Thymus (tissue), 11 donors: Measurements from ENCODE around the gene PFDN2. TPM values are rescaled to one million over a fixed set of nuclear protein-coding genes. Genes with fewer than 3 reads are reported as not detected.
A peak's percentile ranks its signal among the peaks of the same experiment; 100 is the strongest.

ENCODE experiments used
- DNase-seq, 9 donors: peaks; one replicate each; pipeline ENCODE4 v3.0.0-alpha.2; 2013; ENCODE audit warnings: low spot score in 9 of 9, low read depth in 6 of 9, missing footprints in 1 of 9
- H3K27ac ChIP-seq, 2 donors: one replicate each; pipeline ENCODE4 v1.5.1; 2013; ENCODE audit warnings: control low read depth in 1 of 2, low read depth in 1 of 2, low read length in 1 of 2, mild to moderate bottlenecking in 1 of 2, moderate library complexity in 1 of 2
- H3K27me3 ChIP-seq, 2 donors: one replicate each; pipeline ENCODE4 v1.5.1; 2013; ENCODE audit warnings: low read length in 1 of 2; ENCODE audit not compliant: control insufficient read depth in 2 of 2, insufficient read depth in 1 of 2
- H3K36me3 ChIP-seq, 2 donors: one replicate each; pipeline ENCODE4 v1.5.1; 2013; ENCODE audit warnings: low read length in 1 of 2, mild to moderate bottlenecking in 1 of 2, moderate library complexity in 1 of 2; ENCODE audit not compliant: control insufficient read depth in 2 of 2, insufficient read depth in 2 of 2
- H3K4me1 ChIP-seq, 2 donors: one replicate each; pipeline ENCODE4 v1.5.1; 2013; ENCODE audit warnings: low read length in 2 of 2; ENCODE audit not compliant: control insufficient read depth in 2 of 2, insufficient read depth in 2 of 2
- H3K4me3 ChIP-seq, 2 donors: one replicate each; pipeline ENCODE4 v1.5.1; 2013; ENCODE audit warnings: low read length in 2 of 2, control low read depth in 1 of 2, mild to moderate bottlenecking in 1 of 2
- H3K9me3 ChIP-seq, 2 donors: one replicate each; pipeline ENCODE4 v1.5.1; 2013; ENCODE audit warnings: low read length in 1 of 2, mild to moderate bottlenecking in 1 of 2; ENCODE audit not compliant: control insufficient read depth in 2 of 2, insufficient read depth in 1 of 2
- WGBS: extraction: QIAGEN DNeasy Blood & Tissue Kit; methylation state at CpG from one replicate; pipeline ENCODE4 v1.1.7; 2013; 5-methylcytosine and 5-hydroxymethylcytosine counted together
- polyA plus RNA-seq: library from polyadenylated mRNA; stranded (reverse); fragments of 200-250 nt; gene quantifications from one replicate; pipeline ENCODE4 v1.2.3, GENCODE V29; 2013
- total RNA-seq: library from RNA; stranded (reverse); fragments of 120-200 nt; gene quantifications from one replicate; pipeline ENCODE4 v1.2.4, GENCODE V29; 2013
- donor health status: healthy.

The PFDN2 gene
- total and polyA plus RNA-seq, 2 donors = 48.2 to 152 TPM

DNA sequence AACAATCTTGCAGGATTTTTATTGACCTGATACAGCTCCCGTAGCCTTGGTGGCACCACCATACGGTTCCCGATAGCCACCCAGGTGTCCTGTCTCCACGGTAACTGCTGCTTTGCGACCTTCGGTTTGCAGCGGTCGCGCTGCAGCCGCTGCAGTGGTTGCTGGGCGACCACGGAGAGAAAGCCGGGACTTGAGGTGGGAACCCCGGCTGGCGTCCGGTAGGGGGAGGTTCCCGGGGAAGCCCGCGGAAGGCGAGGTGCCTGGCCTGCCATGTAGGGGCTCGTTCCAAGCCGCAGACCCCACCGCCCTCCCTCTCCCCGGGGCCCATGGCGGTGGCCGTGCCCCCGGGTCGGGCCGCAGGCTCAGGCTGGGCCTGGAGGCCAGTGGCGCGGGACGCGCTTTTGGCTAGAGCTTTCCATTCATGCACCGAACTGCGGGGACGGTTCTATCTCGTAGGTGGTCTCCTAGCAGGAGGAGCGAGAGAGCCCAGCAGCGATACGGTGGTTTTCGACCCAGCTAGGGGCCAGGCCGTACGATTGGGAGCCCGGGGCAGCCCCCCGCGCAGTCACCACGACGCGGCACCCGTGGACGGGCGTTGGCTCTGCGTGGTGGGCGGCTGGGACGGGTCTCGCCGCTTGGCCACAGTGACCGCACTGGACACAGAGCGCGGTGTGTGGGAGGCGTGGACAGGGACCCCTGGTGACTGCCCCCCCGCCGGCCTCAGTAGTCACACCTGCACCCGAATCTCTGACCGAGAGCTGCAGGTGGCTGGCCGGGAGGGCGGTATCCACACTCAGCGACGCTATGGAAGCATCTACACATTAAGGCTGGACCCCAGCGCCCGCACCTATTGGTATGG lies 19.4 kb downstream of the PFDN2 start, which contains the start of gene KLHDC9:
Gene KLHDC9, plus strand, starts transcription at position 152 of the 859 bp plus-strand sequence. Its CDS starts 175 bp downstream, at position 327.
- Histone ChIP-seq H3K9me3 (peaks cover 0 to 5% of the 10 kb centered on the region in 2 donors), H3K27me3 (peaks cover 2 to 14% of the 10 kb centered on the region in 2 donors), H3K4me1 (peaks cover 11 to 20% of the 10 kb centered on the region in 2 donors), H3K36me3 (peaks cover 21 to 27% of the 10 kb centered on the region in 2 donors), H3K4me3 (peak within 1 kb of the TSS; percentile 24 to 59), H3K27ac (peak within 1 kb of the TSS in 1 of 2 donors; percentile 33)
- 8% methylated on average over 71 of the region's 71 CpGs for WGBS
- peak in 8 of 9 donors; percentile 22 to 73 (median 46) for DNase-seq

- DNase-seq = no peak
- H3K36me3 ChIP-seq = peaks cover 13 to 18% of the 10 kb centered on the region in 2 donors
- WGBS = 87% methylated on average over 1 of the region's 1 CpG
- peaks cover 0 to 5% of the 10 kb centered on the region in 2 donors for H3K9me3 ChIP-seq
- H3K4me3 ChIP-seq = no peak overlapping the region
- H3K27ac ChIP-seq = no peak overlapping the region
- peaks cover 11 to 20% of the 10 kb centered on the region in 2 donors for H3K4me1 ChIP-seq
- peaks cover 2 to 14% of the 10 kb centered on the region in 2 donors for H3K27me3 ChIP-seq
These were observed 21.3 kb downstream of the PFDN2 start for GRCh38 chr1:161096530-161096929.

- 94% methylated on average over 2 of the region's 2 CpGs for WGBS
- H3K36me3 ChIP-seq = peaks cover 8 to 14% of the 10 kb centered on the region in 2 donors
- H3K27ac ChIP-seq = no peak overlapping the region
- H3K4me1 ChIP-seq = peaks cover 11 to 20% of the 10 kb centered on the region in 2 donors
- H3K4me3 ChIP-seq = no peak overlapping the region
- DNase-seq = no peak
- peaks cover 0 to 5% of the 10 kb centered on the region in 2 donors for H3K9me3 ChIP-seq
- H3K27me3 ChIP-seq = peaks cover 2 to 14% of the 10 kb centered on the region in 2 donors
These were observed 21.8 kb downstream of the PFDN2 start for GRCh38 chr1:161096015-161096414.

DNA sequence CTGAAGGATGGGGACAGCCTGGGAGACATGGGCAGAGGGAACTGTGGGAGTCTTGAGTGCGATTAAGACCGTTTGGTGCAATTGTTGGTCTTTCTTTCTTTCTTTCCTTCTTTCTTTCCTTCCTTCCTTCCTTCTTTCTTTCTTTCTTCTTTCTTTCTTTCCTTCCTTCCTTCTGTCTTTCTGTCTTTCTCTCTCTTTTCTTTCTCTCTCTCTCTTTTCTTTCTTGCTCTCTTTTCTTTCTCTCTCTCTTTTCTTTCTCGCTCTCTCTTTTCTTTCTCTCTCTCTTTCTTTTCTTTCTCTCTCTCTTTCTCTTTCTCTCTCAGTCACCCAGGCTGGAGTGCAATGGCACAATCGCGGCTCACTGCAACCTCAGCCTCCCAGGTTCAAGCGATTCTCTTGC lies 22.6 kb downstream of the PFDN2 start:
- Histone ChIP-seq H3K27me3 (peaks cover 2 to 14% of the 10 kb centered on the region in 2 donors), H3K27ac (no peak overlapping the region), H3K4me1 (peaks cover 11 to 22% of the 10 kb centered on the region in 2 donors), H3K4me3 (no peak overlapping the region), H3K36me3 (peaks cover 4 to 6% of the 10 kb centered on the region in 2 donors), H3K9me3 (peaks cover 0 to 5% of the 10 kb centered on the region in 2 donors)
- no peak for DNase-seq
- WGBS = 96% methylated on average over 6 of the region's 6 CpGs

DNA sequence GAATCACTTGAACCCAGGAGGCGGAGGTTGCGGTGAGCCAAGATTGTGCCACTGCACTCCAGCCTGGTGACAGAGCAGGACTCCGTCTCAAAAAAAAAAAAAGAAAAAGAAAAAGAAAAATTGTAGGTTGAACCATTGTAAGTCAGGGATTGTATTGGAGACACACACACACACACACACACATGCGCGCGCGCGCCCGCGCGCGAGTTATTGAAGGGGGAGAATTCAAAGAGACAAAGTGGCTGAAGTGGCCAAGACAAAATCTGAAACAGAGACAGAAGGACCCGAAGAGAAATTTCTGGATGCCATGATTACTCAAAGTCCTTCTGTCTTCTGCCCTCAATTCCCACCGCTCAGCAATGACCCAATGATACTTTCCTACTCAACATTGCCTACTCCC lies 23.4 kb downstream of the PFDN2 start:
- Histone ChIP-seq H3K4me3 (no peak overlapping the region), H3K4me1 (peaks cover 11 to 23% of the 10 kb centered on the region in 2 donors), H3K27me3 (peaks cover 2 to 14% of the 10 kb centered on the region in 2 donors), H3K9me3 (peaks cover 0 to 5% of the 10 kb centered on the region in 2 donors), H3K36me3 (peaks cover 0 to 4% of the 10 kb centered on the region in 2 donors), H3K27ac (no peak overlapping the region)
- 95% methylated on average over 14 of the region's 14 CpGs for WGBS
- DNase-seq = no peak

DNA sequence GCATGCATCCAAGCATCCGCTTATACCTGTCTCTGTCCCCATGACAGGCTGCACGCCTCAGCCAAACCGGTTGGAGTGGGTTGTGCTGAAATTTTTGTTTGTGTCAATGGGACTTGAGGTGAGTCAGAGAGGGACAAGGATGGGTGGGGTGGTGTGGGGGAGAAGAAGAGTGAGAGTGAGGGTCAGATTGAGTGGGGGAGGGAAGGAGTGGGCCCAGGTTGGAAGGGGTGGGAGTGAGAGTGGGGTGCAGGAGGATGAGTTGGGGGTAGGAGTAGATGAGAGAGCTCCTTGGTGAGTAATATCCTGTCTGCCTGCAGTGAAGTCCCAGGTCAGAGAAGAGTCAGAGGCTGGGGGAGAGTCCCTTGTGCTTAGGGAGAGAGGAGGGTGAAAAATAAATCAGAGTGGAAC lies 25.2 kb downstream of the PFDN2 start:
- no peak overlapping the region for H3K27ac ChIP-seq
- H3K9me3 ChIP-seq = peaks cover 0 to 2% of the 10 kb centered on the region in 2 donors
- WGBS = 95% methylated on average over 3 of the region's 3 CpGs
- H3K4me1 ChIP-seq = peaks cover 4 to 12% of the 10 kb centered on the region in 2 donors
- no peaks in the 10 kb centered on the region for H3K36me3 ChIP-seq
- no peak for DNase-seq
- H3K4me3 ChIP-seq = no peak overlapping the region
- no peaks in the 10 kb centered on the region for H3K27me3 ChIP-seq

DNA sequence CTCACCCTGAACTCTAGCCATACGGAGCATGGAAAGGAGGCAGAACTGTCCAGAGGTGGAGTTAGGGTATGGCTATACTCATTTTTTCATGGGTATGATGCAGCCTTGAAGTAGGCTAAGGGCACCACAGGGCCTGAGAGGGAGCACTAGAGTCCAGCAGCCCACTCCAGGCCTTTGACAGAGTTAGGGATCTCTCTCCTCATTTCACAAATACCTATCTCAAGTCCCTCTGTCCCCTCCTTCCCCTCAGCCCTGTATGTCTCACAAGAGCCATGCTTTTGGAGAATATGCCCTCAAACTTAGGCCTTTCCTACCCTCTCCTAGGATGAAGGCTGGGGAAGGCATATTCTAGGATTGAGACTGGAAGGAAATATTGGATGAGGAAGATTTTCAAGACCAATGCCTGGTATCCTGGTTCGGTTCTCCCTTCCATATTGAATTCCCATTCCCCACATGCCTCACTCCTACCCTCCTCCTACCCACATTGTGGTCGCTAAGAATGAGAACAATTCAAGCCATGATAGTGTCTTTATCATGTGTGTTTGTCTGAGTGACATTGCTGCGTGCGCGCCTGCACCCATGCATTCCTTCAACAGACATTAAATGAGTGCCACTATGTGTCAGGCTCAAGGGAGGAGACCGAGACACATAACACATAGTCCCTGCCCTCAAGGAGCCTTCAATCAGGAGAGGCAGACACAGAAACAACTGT lies 25.9 kb downstream of the PFDN2 start:
- 97% methylated on average over 7 of the region's 7 CpGs for WGBS
- Histone ChIP-seq H3K4me1 (peaks cover 0 to 5% of the 10 kb centered on the region in 2 donors), H3K4me3 (no peak overlapping the region), H3K27me3 (no peaks in the 10 kb centered on the region), H3K27ac (no peak overlapping the region), H3K36me3 (no peaks in the 10 kb centered on the region), H3K9me3 (no peaks in the 10 kb centered on the region)
- DNase-seq = no peak

GRCh38 chr1:161091093-161091492 lies 26.7 kb downstream of the PFDN2 start:
- 98% methylated on average over 5 of the region's 5 CpGs for WGBS
- Histone ChIP-seq H3K27me3 (no peaks in the 10 kb centered on the region), H3K36me3 (no peaks in the 10 kb centered on the region), H3K4me1 (peaks cover 0 to 3% of the 10 kb centered on the region in 2 donors), H3K27ac (no peak overlapping the region), H3K4me3 (no peak overlapping the region), H3K9me3 (no peaks in the 10 kb centered on the region)
- DNase-seq = no peak

- H3K4me1 ChIP-seq = peaks cover 0 to 3% of the 10 kb centered on the region in 2 donors
- H3K4me3 ChIP-seq = no peak overlapping the region
- DNase-seq = peak in 1 of 9 donors; percentile 26
- H3K27ac ChIP-seq = no peak overlapping the region
- H3K36me3 ChIP-seq = no peaks in the 10 kb centered on the region
- H3K27me3 ChIP-seq = no peaks in the 10 kb centered on the region
- H3K9me3 ChIP-seq = no peaks in the 10 kb centered on the region
- WGBS = 84% methylated on average over 3 of the region's 3 CpGs
These were observed 27.2 kb downstream of the PFDN2 start for GRCh38 chr1:161090617-161091016.
